HG02970 (cell line): ENCODE data around the gene SPDEF.

Experiments
- ATAC-seq: cut with Tn5 transposase; IDR thresholded peaks from one replicate; pipeline ENCODE4 v1.9.1; 2021; ENCODE audit warnings: mild to moderate bottlenecking, moderate library complexity, moderate number of reproducible peaks; ENCODE audit not compliant: unreplicated experiment, low FRiP score

SPDEF gene

GRCh38 chr6:34517966-34518365 lies 38.2 kb downstream of the SPDEF start:
- ATAC-seq = no peak

- no peak for ATAC-seq
Observed at GRCh38 chr6:34517461-34517881, 38.7 kb downstream of the SPDEF start.

- no peak for ATAC-seq
Observed at GRCh38 chr6:34516391-34517324, 39.5 kb downstream of the SPDEF start.

GRCh38 chr6:34515473-34516387 lies 40.4 kb downstream of the SPDEF start:
- no peak for ATAC-seq

- ATAC-seq = no peak
Observed at GRCh38 chr6:34514593-34515472, 41.3 kb downstream of the SPDEF start.

GRCh38 chr6:34514112-34514511 lies 42.0 kb downstream of the SPDEF start:
- ATAC-seq = no peak

GRCh38 chr6:34513646-34514045 lies 42.5 kb downstream of the SPDEF start:
- ATAC-seq = no peak

- ATAC-seq = no peak
Observed at GRCh38 chr6:34512738-34513115, 43.4 kb downstream of the SPDEF start.

GRCh38 chr6:34511915-34512737 lies 44.0 kb downstream of the SPDEF start:
- ATAC-seq = no peak

- no peak for ATAC-seq
Observed at GRCh38 chr6:34511214-34511914, 44.8 kb downstream of the SPDEF start.

- ATAC-seq = no peak
Observed at GRCh38 chr6:34510299-34510698, 45.8 kb downstream of the SPDEF start.

- ATAC-seq = no peak
Observed at GRCh38 chr6:34509782-34510181, 46.3 kb downstream of the SPDEF start.

GRCh38 chr6:34508425-34508824 lies 47.7 kb downstream of the SPDEF start:
- ATAC-seq = no peak

- ATAC-seq = no peak
Observed at GRCh38 chr6:34506718-34507117, 49.4 kb downstream of the SPDEF start.

- ATAC-seq = no peak
Observed at GRCh38 chr6:34497411-34497810, 58.7 kb downstream of the SPDEF start.

GRCh38 chr6:34496103-34496685 lies 59.9 kb downstream of the SPDEF start:
- no peak for ATAC-seq

- ATAC-seq = no peak
Observed at GRCh38 chr6:34494973-34495372, 61.2 kb downstream of the SPDEF start.

- no peak for ATAC-seq
Observed at GRCh38 chr6:34493344-34493743, 62.8 kb downstream of the SPDEF start.

- ATAC-seq = no peak
Observed at GRCh38 chr6:34491091-34491430, 65.1 kb downstream of the SPDEF start.
